Endothelial cell of umbilical vein (primary cell): ENCODE data around the gene PLCD1. TPM values are rescaled to one million over a fixed set of nuclear protein-coding genes. Genes with fewer than 3 reads are reported as not detected.

Experiments used
- BruUV-seq: library from RNA; stranded (reverse); fragments of 400-500 nt; replicated peaks from 2 replicates; lab custom pipeline; 2021; lab: Mats Ljungman, UMichigan
- CTCF ChIA-PET: fragments of 300-600, 350-600 bp; sonication (Branson Sonifier 250); formaldehyde crosslinking; loops from one replicate; lab custom pipeline; 2021; ENCODE audit warnings: antibody characterized with exemption, inconsistent platforms; lab: Charles Lee
- POLR2A ChIA-PET: fragments of 300-600, 350-600 bp; sonication (Branson Sonifier 250); formaldehyde crosslinking; loops from one replicate; lab custom pipeline; 2021; ENCODE audit warnings: antibody characterized with exemption, inconsistent platforms; lab: Charles Lee
- DNase-seq: peaks from one replicate; pipeline ENCODE4 v3.0.0-alpha.2; 2011; ENCODE audit warnings: low read depth, low spot score
- FAIRE-seq: peaks from 2 replicates; lab custom pipeline; 2011; peaks lifted over from hg19 to GRCh38; lab: Jason Lieb, UNC
- H2AFZ ChIP-seq: 2 replicates; pipeline ENCODE4 v1.6.0; 2012; ENCODE audit warnings: low read depth, low read length, control low read depth, inconsistent platforms
- H3K27ac ChIP-seq: 2 replicates; pipeline ENCODE4 v1.5.1; 2011; ENCODE audit warnings: low read depth, mild to moderate bottlenecking, control low read depth, low read length, moderate library complexity; ENCODE audit not compliant: insufficient read depth
- H3K27me3 ChIP-seq, 2 experiments: 2 replicates each; pipeline versions ENCODE4 v1.6.0 to v1.6.1; 2011; ENCODE audit warnings: low read length in 2 of 2, mixed read lengths in 1 of 2; ENCODE audit not compliant: control insufficient read depth in 2 of 2, insufficient read depth in 2 of 2
- H3K36me3 ChIP-seq, 2 experiments: 2 replicates in 1 of 2; 3 replicates in 1 of 2; pipeline ENCODE4 v1.5.1; 2011; ENCODE audit warnings: low read length in 2 of 2, mild to moderate bottlenecking in 1 of 2, moderate library complexity in 1 of 2; ENCODE audit not compliant: control insufficient read depth in 2 of 2, insufficient read depth in 2 of 2; ENCODE audit errors: extremely low read depth in 1 of 2
- H3K4me1 ChIP-seq: 3 replicates; pipeline ENCODE4 v1.5.1; 2011; ENCODE audit warnings: mild to moderate bottlenecking, low read length; ENCODE audit not compliant: control insufficient read depth, insufficient read depth; ENCODE audit errors: extremely low read depth
- H3K4me2 ChIP-seq: 2 replicates; pipeline ENCODE4 v1.6.1; 2011; ENCODE audit warnings: low read length, control low read depth, mixed read lengths; ENCODE audit not compliant: insufficient read depth
- H3K4me3 ChIP-seq, 3 experiments: fragments of 200-600 bp in 1 of 3; sonication (generic), shearing (Covaris generic) in 1 of 3; replicated peaks in 1 of 3; 2 replicates each; pipeline ENCODE4 v1.5.1; 2011 to 2016; ENCODE audit warnings: control low read depth in 3 of 3, low read length in 3 of 3, mild to moderate bottlenecking in 2 of 3, inconsistent platforms in 1 of 3, low read depth in 1 of 3, moderate library complexity in 1 of 3; ENCODE audit not compliant: insufficient read depth in 1 of 3
- H3K79me2 ChIP-seq: 2 replicates; pipeline ENCODE4 v1.6.0; 2012; ENCODE audit warnings: low read length, inconsistent platforms; ENCODE audit not compliant: control insufficient read depth, insufficient read depth
- H3K9ac ChIP-seq: replicated peaks from 2 replicates; pipeline ENCODE3; 2011; ENCODE audit warnings: low read length, control low read depth; ENCODE audit not compliant: insufficient read depth; ENCODE audit errors: extremely low read depth
- H3K9me1 ChIP-seq: replicated peaks from 3 replicates; pipeline ENCODE4 v1.6.0; 2011; ENCODE audit warnings: mild to moderate bottlenecking, low read length; ENCODE audit not compliant: control insufficient read depth, insufficient read depth; ENCODE audit errors: extremely low read depth
- H3K9me3 ChIP-seq: replicated peaks from 2 replicates; pipeline ENCODE4 v1.5.1; 2012; ENCODE audit warnings: low read length, inconsistent platforms; ENCODE audit not compliant: control insufficient read depth, insufficient read depth
- H4K20me1 ChIP-seq: replicated peaks from 2 replicates; pipeline ENCODE3; 2011; ENCODE audit warnings: mild to moderate bottlenecking, low read length; ENCODE audit not compliant: control insufficient read depth, insufficient read depth; ENCODE audit errors: extremely low read depth
- CTCF ChIP-seq, 2 donors: IDR thresholded peaks; 1 replicate in 1 of 2; 2 replicates in 1 of 2; pipeline ENCODE4 v1.5.1; 2011; ENCODE audit warnings: low read length in 2 of 2, mild to moderate bottlenecking in 2 of 2, moderate library complexity in 2 of 2, control low read depth in 1 of 2, inconsistent platforms in 1 of 2, low read depth in 1 of 2; ENCODE audit not compliant: insufficient read depth in 1 of 2; ENCODE audit errors: extremely low read depth in 1 of 2
- EZH2 ChIP-seq: IDR thresholded peaks from 2 replicates; pipeline ENCODE4 v1.6.1; 2012; ENCODE audit warnings: borderline replicate concordance, low read depth, mild to moderate bottlenecking, moderate library complexity, low read length, inconsistent platforms; ENCODE audit not compliant: severe bottlenecking
- FOS ChIP-seq: IDR thresholded peaks from 2 replicates; pipeline ENCODE4 v1.6.1; 2011; ENCODE audit warnings: mild to moderate bottlenecking, low read length, moderate library complexity, borderline replicate concordance; ENCODE audit not compliant: insufficient read depth
- GATA2 ChIP-seq: IDR thresholded peaks from 2 replicates; pipeline ENCODE4 v1.7.0; 2011; ENCODE audit warnings: low read depth, mild to moderate bottlenecking, moderate library complexity, mixed read lengths, low read length; ENCODE audit not compliant: insufficient read length, insufficient read depth
- JUN ChIP-seq: IDR thresholded peaks from 2 replicates; pipeline ENCODE4 v1.6.1; 2011; ENCODE audit warnings: borderline replicate concordance, low read depth; ENCODE audit not compliant: insufficient read length, insufficient read depth
- MYC ChIP-seq: IDR thresholded peaks from one replicate; pipeline ENCODE4 v1.6.1; 2011; ENCODE audit warnings: mild to moderate bottlenecking, low read depth, low read length
- POLR2A ChIP-seq: IDR thresholded peaks from 2 replicates; pipeline ENCODE4 v1.6.1; 2012; ENCODE audit warnings: low read depth, mild to moderate bottlenecking, control low read depth, low read length
- POLR2AphosphoS5 ChIP-seq: IDR thresholded peaks from 2 replicates; pipeline ENCODE4 v1.6.1; 2012; ENCODE audit warnings: low read depth, mild to moderate bottlenecking, control low read depth, low read length, moderate library complexity; ENCODE audit not compliant: insufficient read depth
- dilution Hi-C: fragments of 300-500 bp; cut with MboI; formaldehyde crosslinking; loops from one replicate; pipeline ENCODE4 v1.15.0; 2019; ENCODE audit warnings: low sequenced_read_pairs; ENCODE audit not compliant: extremely low pct_ligation_motif_present
- intact Hi-C: fragments of 100-400 bp; cut with micrococcal nuclease; formaldehyde crosslinking; loops from one replicate; pipeline ENCODE4 v1.10.0; 2022
- polyA plus RNA-seq, 4 experiments: library from polyadenylated mRNA; depleted of rRNA in 3 of 4; stranded (reverse) in 3 of 4; unstranded in 1 of 4; fragments of >200 nt; gene quantifications; 2 replicates each; pipeline versions ENCODE4 v1.2.1 to v1.2.3, GENCODE V29; 2011 to 2012; ENCODE audit warnings: missing spikeins in 1 of 4
- total RNA-seq: library from RNA; stranded (reverse); gene quantifications from 2 replicates; pipeline ENCODE4 v1.2.3, GENCODE V29; 2021
- TF ChIP-seq, protein P1 (sequence below): IDR thresholded peaks from 2 replicates; pipeline ENCODE4 v1.6.1; 2011; ENCODE audit not compliant: insufficient read depth, insufficient read length

PLCD1 gene
- total and polyA plus RNA-seq, 2 donors (not counting 3 experiments of a cell fraction or from before 2014, with no cell fraction given): 12.6 to 15.3 TPM

GRCh38 chr3:38005076-38006020 is 24.1 kb downstream of the PLCD1 start:
- BruUV-seq: no TSS peak
- DNase-seq (no peak), FAIRE-seq (no peak)
- Histone ChIP-seq H4K20me1 (no peaks in the 10 kb centered on the region), H3K79me2 (no peaks in the 10 kb centered on the region), H3K27ac (no peak overlapping the region), H3K4me3 (no peak overlapping the region), H3K4me2 (no peak overlapping the region), H3K9ac (no peak overlapping the region), H3K9me3 (no peaks in the 10 kb centered on the region), H3K27me3 (no peaks in the 10 kb centered on the region), H3K4me1 (no peaks in the 10 kb centered on the region), H3K36me3 (peaks cover 0 to 14% of the 10 kb centered on the region in 2 experiments), H2AFZ (no peak overlapping the region), H3K9me1 (no peaks in the 10 kb centered on the region)
- intact Hi-C loops (no loop called here), dilution Hi-C loops (no loop called here)
- ChIA-PET POLR2A (no interaction called here), CTCF (interaction anchor here (0.7 to 1.0 kb wide), 3 partner anchors 24 to 149 kb away, joined by 3 read pairs; partner anchors contain the start of gene PLCD1)
- no peak for TF ChIP-seq JUN
- TF ChIP-seq EZH2: no peak
- no peak for TF ChIP-seq CTCF (IDR thresholded peaks at IDR 0.05; ENCODE audit: extremely low read depth in 1 of 2, insufficient read depth in 1 of 2, low read depth in 1 of 2, low read length in 2 of 2)
- TF ChIP-seq MYC: no peak
- TF ChIP-seq POLR2AphosphoS5: no peak
- TF ChIP-seq POLR2A: no peak
- no peak for TF ChIP-seq GATA2
- no peak for TF ChIP-seq FOS
- TF ChIP-seq, protein P1, sequence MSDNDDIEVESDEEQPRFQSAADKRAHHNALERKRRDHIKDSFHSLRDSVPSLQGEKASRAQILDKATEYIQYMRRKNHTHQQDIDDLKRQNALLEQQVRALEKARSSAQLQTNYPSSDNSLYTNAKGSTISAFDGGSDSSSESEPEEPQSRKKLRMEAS: no peak
